B cell (primary cell): Measurements from ENCODE around the gene ANLN. TPM values are rescaled to one million over a fixed set of nuclear protein-coding genes. Genes with fewer than 3 reads are reported as not detected.

ENCODE experiments used
- ATAC-seq: fragments of 200-7000 bp; cut with Tn5 transposase; one replicate; pipeline ENCODE4 v1.10.0; 2021; ENCODE audit warnings: low read depth, mild to moderate bottlenecking, moderate number of reproducible peaks, moderate library complexity
- CTCF ChIA-PET: fragments of 350-600 bp; sonication (Branson Sonifier 250); formaldehyde crosslinking; loops from one replicate; lab custom pipeline; 2021; ENCODE audit warnings: antibody characterized with exemption, inconsistent platforms; lab: Charles Lee
- POLR2A ChIA-PET: fragments of 350-600 bp; sonication (Branson Sonifier 250); formaldehyde crosslinking; loops from one replicate; lab custom pipeline; 2021; ENCODE audit warnings: antibody characterized with exemption; lab: Charles Lee
- DNase-seq: peaks from one replicate; pipeline ENCODE4 v3.0.0; 2013
- H2AFZ ChIP-seq: 2 replicates; pipeline ENCODE4 v1.6.1; 2012; ENCODE audit warnings: mild to moderate bottlenecking, low read depth, low read length; ENCODE audit not compliant: insufficient read depth, poor library complexity, severe bottlenecking
- H3K27ac ChIP-seq, 2 donors: 1 replicate in 1 of 2; 2 replicates in 1 of 2; pipeline ENCODE4 v1.5.1; 2012 to 2013; ENCODE audit warnings: low read length in 2 of 2, mild to moderate bottlenecking in 2 of 2, moderate library complexity in 1 of 2
- H3K27me3 ChIP-seq, 4 experiments: fragments of 200-600 bp in 1 of 4; sonication (generic) in 1 of 4; replicated peaks in 1 of 4; 1 replicate in 2 of 4; 2 replicates in 2 of 4; pipeline versions ENCODE4 v1.6.1 to v1.7.0; 2013 to 2016; ENCODE audit warnings: low read length in 3 of 4, mild to moderate bottlenecking in 2 of 4, mixed read lengths in 1 of 4, moderate library complexity in 1 of 4; ENCODE audit not compliant: insufficient read depth in 4 of 4, control insufficient read depth in 3 of 4; ENCODE audit errors: control extremely low read depth in 1 of 4
- H3K36me3 ChIP-seq, 2 experiments: replicated peaks in 1 of 2; 1 replicate in 1 of 2; 2 replicates in 1 of 2; pipeline versions ENCODE4 v1.6.1 to v1.7.1; 2013; ENCODE audit warnings: low read length in 1 of 2; ENCODE audit not compliant: insufficient read depth in 2 of 2, control insufficient read depth in 1 of 2; ENCODE audit errors: control extremely low read depth in 1 of 2, extremely low read depth in 1 of 2
- H3K4me1 ChIP-seq, 2 donors: fragments of 200-600 bp in 1 of 2; sonication (generic) in 1 of 2; 1 replicate in 1 of 2; 2 replicates in 1 of 2; pipeline versions ENCODE4 v1.5.1 to v1.6.1; 2013 to 2017; ENCODE audit warnings: low read length in 2 of 2; ENCODE audit not compliant: control insufficient read depth in 2 of 2, insufficient read depth in 2 of 2
- H3K4me2 ChIP-seq: replicated peaks from 2 replicates; pipeline ENCODE3; 2012; ENCODE audit warnings: mild to moderate bottlenecking, low read depth, low read length; ENCODE audit not compliant: poor library complexity, severe bottlenecking
- H3K4me3 ChIP-seq, 5 experiments: fragments of 200-600 bp in 1 of 5; sonication (generic) in 1 of 5; 1 replicate in 3 of 5; 2 replicates in 2 of 5; pipeline versions ENCODE4 v1.5.1 to v1.7.0; 2011 to 2016; ENCODE audit warnings: low read length in 4 of 5, mild to moderate bottlenecking in 4 of 5, low read depth in 2 of 5, control low read depth in 1 of 5, moderate library complexity in 1 of 5; ENCODE audit not compliant: insufficient read depth in 1 of 5; ENCODE audit errors: control extremely low read depth in 1 of 5, extremely low read depth in 1 of 5
- H3K79me2 ChIP-seq: fragments of 200-600 bp; sonication (generic); one replicate; pipeline ENCODE4 v1.6.0; 2016; ENCODE audit warnings: low read length; ENCODE audit not compliant: control insufficient read depth, insufficient read depth
- H3K9ac ChIP-seq: fragments of 200-600 bp; sonication (generic); 2 replicates; pipeline ENCODE4 v1.6.1; 2017; ENCODE audit warnings: mild to moderate bottlenecking, low read length, moderate library complexity
- H3K9me3 ChIP-seq, 3 donors: one replicate each; pipeline versions ENCODE4 v1.6.1 to v1.7.1; 2013; ENCODE audit warnings: low read length in 2 of 3; ENCODE audit not compliant: control insufficient read depth in 2 of 3, insufficient read depth in 1 of 3; ENCODE audit errors: control extremely low read depth in 1 of 3
- H4K20me1 ChIP-seq: 2 replicates; pipeline ENCODE4 v1.6.0; 2012; ENCODE audit warnings: mild to moderate bottlenecking, low read length; ENCODE audit not compliant: insufficient read depth, control insufficient read depth, poor library complexity, severe bottlenecking
- H3K27ac Mint-ChIP-seq: one replicate; pipeline ENCODE4 v1.8.0; 2021; ENCODE audit warnings: mixed read lengths
- H3K27me3 Mint-ChIP-seq: one replicate; pipeline ENCODE4 v1.8.0; 2021; ENCODE audit warnings: mixed read lengths
- H3K4me1 Mint-ChIP-seq: one replicate; pipeline ENCODE4 v1.8.0; 2021; ENCODE audit warnings: mixed read lengths
- H3K4me3 Mint-ChIP-seq: one replicate; pipeline ENCODE4 v1.8.0; 2021; ENCODE audit warnings: mixed read lengths
- H3K9me3 Mint-ChIP-seq: one replicate; pipeline ENCODE4 v1.8.0; 2022; ENCODE audit warnings: mixed read lengths; ENCODE audit not compliant: insufficient read depth
- CTCF ChIP-seq: fragments of 200-600 bp; IDR thresholded peaks from one replicate; pipeline ENCODE4 v1.8.0; 2022; ENCODE audit warnings: antibody characterized with exemption, mild to moderate bottlenecking
- EZH2 ChIP-seq: IDR thresholded peaks from 2 replicates; pipeline ENCODE4 v1.6.1; 2012; ENCODE audit warnings: borderline replicate concordance, low read depth, mild to moderate bottlenecking, moderate library complexity, low read length; ENCODE audit not compliant: insufficient read depth, poor library complexity, severe bottlenecking
- WGBS: methylation state at CpG from one replicate; pipeline ENCODE4 v1.1.5; 2013; ENCODE audit warnings: missing lambda C conversion rate; ENCODE audit not compliant: insufficient coverage; 5-methylcytosine and 5-hydroxymethylcytosine counted together
- intact Hi-C: fragments of 100-400 bp; cut with micrococcal nuclease; formaldehyde crosslinking; loops from one replicate; pipeline ENCODE4 v1.10.0; 2022
- polyA plus RNA-seq: library from polyadenylated mRNA; depleted of rRNA; stranded (reverse); fragments of >200 nt; gene quantifications from 2 replicates; pipeline ENCODE4 v1.2.3, GENCODE V29; 2012
- total RNA-seq, 2 donors: library from RNA; stranded (reverse); fragments of 120-200 nt in 1 of 2; gene quantifications; 1 replicate in 1 of 2; 2 replicates in 1 of 2; pipeline versions ENCODE4 v1.2.3 to v1.2.4, GENCODE V29; 2013 to 2022

Gene ANLN
- total and polyA plus RNA-seq, 2 donors (not counting 1 experiment from before 2014, with no cell fraction given), result 0.19 to 0.32 TPM

- Histone ChIP-seq H3K27ac (no peak overlapping the region), H2AFZ (no peak overlapping the region), H4K20me1 (no peaks in the 10 kb centered on the region), H3K9me3 (no peaks in the 10 kb centered on the region), H3K4me2 (no peak overlapping the region), H3K36me3 (no peaks in the 10 kb centered on the region), H3K79me2 (no peaks in the 10 kb centered on the region), H3K4me3 (no peak overlapping the region), H3K27me3 (no peaks in the 10 kb centered on the region), H3K9ac (no peak overlapping the region), H3K4me1 (no peaks in the 10 kb centered on the region)
- ATAC-seq, result no peak
- H3K27ac Mint-ChIP-seq, result no peak overlapping the region
- no peak for TF ChIP-seq CTCF
- TF ChIP-seq EZH2, result no peak
- DNase-seq, result no peak
- intact Hi-C loops, result no loop called here
- no peaks in the 10 kb centered on the region for H3K27me3 Mint-ChIP-seq
- H3K9me3 Mint-ChIP-seq, result no peaks in the 10 kb centered on the region
- WGBS, result no CpG with 5 or more reads among the region's 1 CpG
- no peaks in the 10 kb centered on the region for H3K4me1 Mint-ChIP-seq
- ChIA-PET POLR2A (no interaction called here), CTCF (no interaction called here)
- no peak overlapping the region for H3K4me3 Mint-ChIP-seq
Observed at GRCh38 chr7:36405409-36405803, 15.7 kb downstream of the ANLN start.

GRCh38 chr7:36406156-36406555 is 16.5 kb downstream of the ANLN start:
- H3K27me3 ChIP-seq, result no peaks in the 10 kb centered on the region
- ATAC-seq (no peak), DNase-seq (no peak)
- no peak overlapping the region for H3K4me2 ChIP-seq
- Mint-ChIP-seq H3K9me3 (no peaks in the 10 kb centered on the region), H3K4me1 (no peaks in the 10 kb centered on the region), H3K27me3 (no peaks in the 10 kb centered on the region), H3K27ac (no peak overlapping the region), H3K4me3 (no peak overlapping the region)
- POLR2A ChIA-PET, result no interaction called here
- 97% methylated on average over 5 of the region's 5 CpGs for WGBS
- CTCF ChIA-PET, result interaction anchor here (1.4 kb wide), 1 partner anchor 776 kb away, joined by 6 read pairs; no protein-coding TSS in a partner anchor
- no peaks in the 10 kb centered on the region for H3K79me2 ChIP-seq
- no peak overlapping the region for H3K27ac ChIP-seq
- H3K9me3 ChIP-seq, result no peaks in the 10 kb centered on the region
- no peak overlapping the region for H2AFZ ChIP-seq
- no peaks in the 10 kb centered on the region for H3K4me1 ChIP-seq
- H3K36me3 ChIP-seq, result no peaks in the 10 kb centered on the region
- H3K4me3 ChIP-seq, result no peak overlapping the region
- H3K9ac ChIP-seq, result no peak overlapping the region
- H4K20me1 ChIP-seq, result no peaks in the 10 kb centered on the region
- TF ChIP-seq CTCF (no peak), EZH2 (no peak)
- intact Hi-C loops, result no loop called here
